HG02973 (cell line): Measurements from ENCODE around the gene MBD5.
A peak's percentile ranks its signal among the peaks of the same experiment; 100 is the strongest.

ENCODE experiments used
- ATAC-seq: cut with Tn5 transposase; IDR thresholded peaks from one replicate; pipeline ENCODE4 v1.9.1; 2021; ENCODE audit warnings: moderate library complexity; ENCODE audit not compliant: unreplicated experiment

The MBD5 gene

GRCh38 chr2:148451046-148451445 is 430.2 kb downstream of the MBD5 start:
- no peak for ATAC-seq

- ATAC-seq: no peak
Measured at GRCh38 chr2:148455791-148456190, 434.9 kb downstream of the MBD5 start.

- ATAC-seq: no peak
Measured at GRCh38 chr2:148458171-148458570, 437.3 kb downstream of the MBD5 start.

- no peak for ATAC-seq
Measured at GRCh38 chr2:148459377-148459778, 438.5 kb downstream of the MBD5 start.

- no peak for ATAC-seq
Measured at GRCh38 chr2:148461876-148462275, 441.0 kb downstream of the MBD5 start.

GRCh38 chr2:148475626-148476025 is 454.7 kb downstream of the MBD5 start:
- ATAC-seq: no peak

GRCh38 chr2:148479398-148479797 is 458.5 kb downstream of the MBD5 start:
- no peak for ATAC-seq

GRCh38 chr2:148483665-148484064 is 462.8 kb downstream of the MBD5 start:
- ATAC-seq: no peak

- ATAC-seq: no peak
Measured at GRCh38 chr2:148484066-148484465, 463.2 kb downstream of the MBD5 start.

GRCh38 chr2:148486655-148487054 is 465.8 kb downstream of the MBD5 start:
- ATAC-seq: no peak

GRCh38 chr2:148487439-148487838 is 466.5 kb downstream of the MBD5 start:
- no peak for ATAC-seq

GRCh38 chr2:148490840-148491439 is 470.0 kb downstream of the MBD5 start:
- no peak for ATAC-seq

GRCh38 chr2:148493822-148494563 is 473.1 kb downstream of the MBD5 start:
- ATAC-seq: peak; percentile 49

GRCh38 chr2:148495586-148495985 is 474.7 kb downstream of the MBD5 start:
- no peak for ATAC-seq

- ATAC-seq: no peak
Measured at GRCh38 chr2:148501545-148501944, 480.7 kb downstream of the MBD5 start.

- no peak for ATAC-seq
Measured at GRCh38 chr2:148503516-148503915, 482.6 kb downstream of the MBD5 start.

- ATAC-seq: no peak
Measured at GRCh38 chr2:148507970-148508369, 487.1 kb downstream of the MBD5 start.

- no peak for ATAC-seq
Measured at GRCh38 chr2:148508878-148509287, 488.0 kb downstream of the MBD5 start.

- ATAC-seq: peak; percentile 100
Measured at GRCh38 chr2:148509288-148509902, 488.5 kb downstream of the MBD5 start.

GRCh38 chr2:148511883-148512282 is 491.0 kb downstream of the MBD5 start:
- ATAC-seq: no peak

GRCh38 chr2:148512501-148512900 is 491.6 kb downstream of the MBD5 start:
- no peak for ATAC-seq

GRCh38 chr2:148513427-148513826 is 492.5 kb downstream of the MBD5 start:
- no peak for ATAC-seq
